Muscle layer of duodenum (tissue), 2 donors: ENCODE results near the gene ATG5.
A peak's percentile ranks its signal among the peaks of the same experiment; 100 is the strongest.

Experiments
- H3K27ac ChIP-seq: one replicate; pipeline ENCODE4 v1.7.0; 2013; ENCODE audit warnings: mild to moderate bottlenecking, low read length
- H3K27me3 ChIP-seq: one replicate; pipeline ENCODE4 v1.7.0; 2013; ENCODE audit warnings: low read depth, mild to moderate bottlenecking, control low read depth, low read length
- H3K36me3 ChIP-seq, 2 donors: one replicate each; pipeline ENCODE4 v1.7.0; 2013; ENCODE audit warnings: low read length in 2 of 2, control low read depth in 1 of 2, mild to moderate bottlenecking in 1 of 2; ENCODE audit not compliant: insufficient read depth in 2 of 2, control insufficient read depth in 1 of 2
- H3K4me1 ChIP-seq, 2 donors: one replicate each; pipeline ENCODE4 v1.7.0; 2013; ENCODE audit warnings: low read length in 2 of 2, mild to moderate bottlenecking in 2 of 2, control low read depth in 1 of 2, moderate library complexity in 1 of 2; ENCODE audit not compliant: insufficient read depth in 2 of 2, control insufficient read depth in 1 of 2
- H3K4me3 ChIP-seq, 2 donors: one replicate each; pipeline ENCODE4 v1.7.0; 2013; ENCODE audit warnings: low read length in 2 of 2, low read depth in 1 of 2, mild to moderate bottlenecking in 1 of 2
- H3K9me3 ChIP-seq, 2 donors: one replicate each; pipeline ENCODE4 v1.7.0; 2013; ENCODE audit warnings: low read length in 2 of 2, control low read depth in 1 of 2, mild to moderate bottlenecking in 1 of 2; ENCODE audit not compliant: control insufficient read depth in 1 of 2
- donor health status: healthy.

The ATG5 gene

GRCh38 chr6:106325336-106326178 is at the start of gene ATG5:
Gene ATG5, minus strand, starts transcription at chr6:106325760. Its CDS starts 9,552 bp downstream, at chr6:106316208.
- no peaks in the 10 kb centered on the region for H3K27me3 ChIP-seq
- no peaks in the 10 kb centered on the region for H3K9me3 ChIP-seq
- H3K36me3 ChIP-seq = no peaks in the 10 kb centered on the region
- H3K27ac ChIP-seq = peak within 1 kb of the TSS; percentile 85
- H3K4me3 ChIP-seq = peak within 1 kb of the TSS; percentile 86 to 92
- H3K4me1 ChIP-seq = peaks cover 6 to 16% of the 10 kb centered on the region in 2 donors

- Histone ChIP-seq H3K27ac (no peak overlapping the region), H3K9me3 (no peaks in the 10 kb centered on the region), H3K36me3 (no peaks in the 10 kb centered on the region), H3K4me3 (no peak overlapping the region), H3K4me1 (no peaks in the 10 kb centered on the region), H3K27me3 (no peaks in the 10 kb centered on the region)
Observed at GRCh38 chr6:106373502-106374239, 48.1 kb upstream of the ATG5 start.

GRCh38 chr6:106372838-106373501 is 47.4 kb upstream of the ATG5 start:
- no peaks in the 10 kb centered on the region for H3K4me1 ChIP-seq
- H3K9me3 ChIP-seq = no peaks in the 10 kb centered on the region
- H3K27me3 ChIP-seq = no peaks in the 10 kb centered on the region

GRCh38 chr6:106370639-106371038 is 45.1 kb upstream of the ATG5 start:
- no peaks in the 10 kb centered on the region for H3K9me3 ChIP-seq

More at GRCh38 chr6:106372838-106373501, 47.4 kb upstream of the ATG5 start:
- H3K27ac ChIP-seq = no peak overlapping the region
- no peaks in the 10 kb centered on the region for H3K36me3 ChIP-seq
- H3K4me3 ChIP-seq = no peak overlapping the region

GRCh38 chr6:106369739-106370138 is 44.2 kb upstream of the ATG5 start:
- Histone ChIP-seq H3K27me3 (no peaks in the 10 kb centered on the region), H3K4me1 (no peaks in the 10 kb centered on the region), H3K9me3 (no peaks in the 10 kb centered on the region), H3K4me3 (no peak overlapping the region), H3K27ac (no peak overlapping the region), H3K36me3 (no peaks in the 10 kb centered on the region)

More at GRCh38 chr6:106370639-106371038, 45.1 kb upstream of the ATG5 start:
- Histone ChIP-seq H3K4me3 (no peak overlapping the region), H3K27me3 (no peaks in the 10 kb centered on the region), H3K4me1 (no peaks in the 10 kb centered on the region), H3K36me3 (no peaks in the 10 kb centered on the region), H3K27ac (no peak overlapping the region)

GRCh38 chr6:106363401-106364138 is 38.0 kb upstream of the ATG5 start:
- peaks cover 11% of the 10 kb centered on the region for H3K27me3 ChIP-seq
- H3K4me3 ChIP-seq = no peak overlapping the region
- no peak overlapping the region for H3K27ac ChIP-seq
- no peaks in the 10 kb centered on the region for H3K9me3 ChIP-seq
- H3K36me3 ChIP-seq = no peaks in the 10 kb centered on the region
- peaks cover 0 to 14% of the 10 kb centered on the region in 2 donors for H3K4me1 ChIP-seq

- Histone ChIP-seq H3K4me1 (peaks cover 0 to 14% of the 10 kb centered on the region in 2 donors), H3K27me3 (peaks cover 13% of the 10 kb centered on the region), H3K36me3 (no peaks in the 10 kb centered on the region), H3K4me3 (peak overlapping the region; percentile 48 to 68), H3K27ac (no peak overlapping the region), H3K9me3 (no peaks in the 10 kb centered on the region)
Observed at GRCh38 chr6:106360989-106361430, 35.5 kb upstream of the ATG5 start.

- no peak within 1 kb of the TSS for H3K27ac ChIP-seq
- peak within 1 kb of the TSS; percentile 48 to 68 for H3K4me3 ChIP-seq
- no peaks in the 10 kb centered on the region for H3K36me3 ChIP-seq
- peaks cover 0 to 14% of the 10 kb centered on the region in 2 donors for H3K4me1 ChIP-seq
- no peaks in the 10 kb centered on the region for H3K9me3 ChIP-seq
- peaks cover 13% of the 10 kb centered on the region for H3K27me3 ChIP-seq
Observed at GRCh38 chr6:106360410-106360988, 34.9 kb upstream of the ATG5 start, which contains the start of gene CRYBG1. Gene CRYBG1, plus strand, starts transcription at chr6:106360717. Its CDS starts 192 bp downstream, at chr6:106360909.

- H3K9me3 ChIP-seq = no peaks in the 10 kb centered on the region
- peak overlapping the region in 1 of 2 donors; percentile 68 for H3K4me3 ChIP-seq
- peaks cover 13% of the 10 kb centered on the region for H3K27me3 ChIP-seq
- peaks cover 0 to 14% of the 10 kb centered on the region in 2 donors for H3K4me1 ChIP-seq
- no peak overlapping the region for H3K27ac ChIP-seq
- no peaks in the 10 kb centered on the region for H3K36me3 ChIP-seq
Observed at GRCh38 chr6:106359959-106360409, 34.4 kb upstream of the ATG5 start.

- Histone ChIP-seq H3K4me1 (peaks cover 0 to 14% of the 10 kb centered on the region in 2 donors), H3K4me3 (no peak overlapping the region), H3K36me3 (no peaks in the 10 kb centered on the region), H3K27me3 (peaks cover 13% of the 10 kb centered on the region), H3K27ac (no peak overlapping the region), H3K9me3 (peaks cover 0 to 6% of the 10 kb centered on the region in 2 donors)
Observed at GRCh38 chr6:106356378-106356777, 30.8 kb upstream of the ATG5 start.
